NB4 (cell line): Measurements from ENCODE around the gene DOCK8.

Experiments
- DNase-seq: peaks from one replicate; pipeline ENCODE4 v3.0.0; 2010; ENCODE audit warnings: low read depth
- H3K4me3 ChIP-seq: one replicate; pipeline ENCODE4 v1.5.1; 2011; ENCODE audit warnings: mild to moderate bottlenecking, low read depth, low read length, moderate library complexity
- MAX ChIP-seq: IDR thresholded peaks from 2 replicates; pipeline ENCODE4 v1.6.1; 2011; ENCODE audit warnings: low read depth, low read length
- MYC ChIP-seq: IDR thresholded peaks from 2 replicates; pipeline ENCODE4 v1.6.1; 2011; ENCODE audit warnings: low read depth, low read length
- POLR2A ChIP-seq: IDR thresholded peaks from 2 replicates; pipeline ENCODE4 v1.6.1; 2011; ENCODE audit warnings: mild to moderate bottlenecking; ENCODE audit not compliant: insufficient read length; ENCODE audit errors: extremely low read depth
- TF ChIP-seq, protein P1 (sequence below): IDR thresholded peaks from one replicate; pipeline ENCODE4 v1.5.1; 2012; ENCODE audit warnings: low read depth, low read length

DOCK8 gene

GRCh38 chr9:382383-382782 lies 167.7 kb downstream of the DOCK8 start:
- no peak for DNase-seq
- TF ChIP-seq MYC (no peak), MAX (no peak), POLR2A (no peak)
- TF ChIP-seq, protein P1, sequence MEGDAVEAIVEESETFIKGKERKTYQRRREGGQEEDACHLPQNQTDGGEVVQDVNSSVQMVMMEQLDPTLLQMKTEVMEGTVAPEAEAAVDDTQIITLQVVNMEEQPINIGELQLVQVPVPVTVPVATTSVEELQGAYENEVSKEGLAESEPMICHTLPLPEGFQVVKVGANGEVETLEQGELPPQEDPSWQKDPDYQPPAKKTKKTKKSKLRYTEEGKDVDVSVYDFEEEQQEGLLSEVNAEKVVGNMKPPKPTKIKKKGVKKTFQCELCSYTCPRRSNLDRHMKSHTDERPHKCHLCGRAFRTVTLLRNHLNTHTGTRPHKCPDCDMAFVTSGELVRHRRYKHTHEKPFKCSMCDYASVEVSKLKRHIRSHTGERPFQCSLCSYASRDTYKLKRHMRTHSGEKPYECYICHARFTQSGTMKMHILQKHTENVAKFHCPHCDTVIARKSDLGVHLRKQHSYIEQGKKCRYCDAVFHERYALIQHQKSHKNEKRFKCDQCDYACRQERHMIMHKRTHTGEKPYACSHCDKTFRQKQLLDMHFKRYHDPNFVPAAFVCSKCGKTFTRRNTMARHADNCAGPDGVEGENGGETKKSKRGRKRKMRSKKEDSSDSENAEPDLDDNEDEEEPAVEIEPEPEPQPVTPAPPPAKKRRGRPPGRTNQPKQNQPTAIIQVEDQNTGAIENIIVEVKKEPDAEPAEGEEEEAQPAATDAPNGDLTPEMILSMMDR = no peak
- no peak overlapping the region for H3K4me3 ChIP-seq

DNA sequence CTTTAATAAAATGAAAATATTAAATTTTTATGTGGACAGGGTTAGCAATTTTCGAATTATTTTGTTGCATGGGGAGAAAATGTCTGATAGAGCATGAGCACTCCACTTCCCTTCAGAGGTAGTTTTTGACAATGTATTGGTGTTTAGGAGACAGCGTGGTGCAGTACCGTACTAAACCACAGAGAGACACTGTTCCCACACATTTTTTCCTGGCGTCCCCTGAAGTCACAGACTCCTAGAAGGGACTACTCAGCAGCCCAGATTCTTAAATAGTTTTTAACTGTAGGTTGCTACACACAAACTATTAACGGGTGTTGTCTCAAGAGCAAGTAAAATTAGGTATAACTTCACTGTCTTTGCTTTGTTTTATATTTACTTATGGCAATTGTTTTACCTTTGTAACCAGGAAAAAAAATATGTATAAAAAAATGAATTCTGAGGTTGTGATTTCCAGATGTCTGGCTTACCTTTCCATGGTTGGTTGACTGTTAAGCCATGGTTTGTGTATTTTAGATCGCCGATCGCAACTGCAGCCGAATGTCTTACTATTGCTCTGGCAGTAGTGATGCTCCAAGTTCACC lies 171.2 kb downstream of the DOCK8 start:
- peak; percentile 78 for DNase-seq
- no peak overlapping the region for H3K4me3 ChIP-seq
- TF ChIP-seq MAX (peak; percentile 20; the same call in 1 of the 2 replicates), MYC (no peak)
- TF ChIP-seq, protein P1 = peak; percentile 94

GRCh38 chr9:389159-389558 lies 174.5 kb downstream of the DOCK8 start:
- TF ChIP-seq, protein P1 = no peak
- TF ChIP-seq MAX = no peak
- TF ChIP-seq POLR2A = no peak
- no peak for TF ChIP-seq MYC
- H3K4me3 ChIP-seq = no peak overlapping the region
- DNase-seq = no peak

DNA sequence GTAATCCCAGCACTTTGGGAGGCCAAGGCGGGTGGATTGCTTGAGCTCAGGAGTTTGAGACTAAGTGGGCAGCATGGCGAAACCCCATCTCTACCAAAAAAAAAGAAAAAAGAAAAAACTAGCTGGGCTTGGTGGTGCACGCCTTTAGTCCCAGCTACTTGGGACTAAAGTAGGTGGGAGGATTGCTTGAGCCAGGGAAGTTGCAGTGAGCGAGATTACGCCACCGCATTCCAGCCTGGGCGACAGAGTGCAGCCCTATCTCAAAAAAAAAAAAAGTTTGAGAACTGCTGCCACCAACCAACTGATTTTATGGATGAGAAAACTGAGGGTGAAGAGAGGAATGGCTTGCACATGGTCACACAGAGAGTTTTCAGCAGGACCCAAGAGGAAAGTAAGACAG lies 175.1 kb downstream of the DOCK8 start:
- TF ChIP-seq MYC (no peak), POLR2A (no peak), MAX (no peak)
- TF ChIP-seq, protein P1 = no peak
- no peak overlapping the region for H3K4me3 ChIP-seq
- DNase-seq = peak; percentile 39

- TF ChIP-seq MYC = no peak
- no peak for TF ChIP-seq POLR2A
- TF ChIP-seq, protein P1 = no peak
- no peak for TF ChIP-seq MAX
Observed at GRCh38 chr9:392077-392804, 177.6 kb downstream of the DOCK8 start.

More at GRCh38 chr9:392077-392804, 177.6 kb downstream of the DOCK8 start:
- H3K4me3 ChIP-seq = no peak overlapping the region
- no peak for DNase-seq
